Thyroid gland (tissue), 4 donors: ENCODE data around the gene MIA3. TPM values are rescaled to one million over a fixed set of nuclear protein-coding genes. Genes with fewer than 3 reads are reported as not detected.

ENCODE experiments used
- DNase-seq, 2 donors: peaks; one replicate each; pipeline ENCODE4 v3.0.0-alpha.2; 2019
- H3K27ac ChIP-seq, 3 donors: fragments of 200-600 bp; sonication (generic); 1 replicate in 2 of 3; 2 replicates in 1 of 3; pipeline ENCODE4 v1.5.1; 2016 to 2019; ENCODE audit warnings: mild to moderate bottlenecking in 1 of 3, moderate library complexity in 1 of 3
- H3K27me3 ChIP-seq: fragments of 200-600 bp; sonication (generic); one replicate; pipeline ENCODE4 v1.5.1; 2019
- H3K36me3 ChIP-seq, 2 donors: fragments of 200-600 bp; sonication (generic); one replicate each; pipeline ENCODE4 v1.5.1; 2016 to 2019
- H3K4me1 ChIP-seq, 2 donors: fragments of 200-600 bp; sonication (generic); one replicate each; pipeline ENCODE4 v1.5.1; 2017 to 2019
- H3K4me3 ChIP-seq, 3 donors: fragments of 200-600 bp; sonication (generic); replicated peaks in 1 of 3; 1 replicate in 2 of 3; 2 replicates in 1 of 3; pipeline ENCODE4 v1.5.1; 2016; ENCODE audit warnings: mild to moderate bottlenecking in 1 of 3
- H3K9me3 ChIP-seq: fragments of 200-600 bp; sonication (generic); one replicate; pipeline ENCODE4 v1.5.1; 2017
- POLR2A ChIP-seq, 2 donors: fragments of 450-650 bp; IDR thresholded peaks; one replicate each; pipeline ENCODE4 v1.6.1; 2017; ENCODE audit warnings: antibody characterized with exemption in 2 of 2, mild to moderate bottlenecking in 2 of 2, moderate library complexity in 1 of 2
- WGBS, 2 donors: methylation state at CpG; one replicate each; pipeline ENCODE4 v1.1.5; 2017; 5-methylcytosine and 5-hydroxymethylcytosine counted together
- intact Hi-C: fragments of 100-400 bp; cut with DNase I; formaldehyde crosslinking; loops from one replicate; pipeline ENCODE4 v1.15.1; 2023
- total RNA-seq, 4 donors: library from RNA; depleted of rRNA; stranded (reverse); fragments of >200 nt; gene quantifications; one replicate each; pipeline ENCODE4 v1.2.3, GENCODE V29; 2016
- TF ChIP-seq, protein P1 (sequence below), 6 experiments: fragments of 200-600 bp in 3 of 6; fragments of 450-650 bp in 3 of 6; sonication (generic) in 3 of 6; IDR thresholded peaks; one replicate each; pipeline ENCODE4 v1.5.1; 2016 to 2019; ENCODE audit warnings: antibody characterized with exemption in 6 of 6, mild to moderate bottlenecking in 2 of 6, inconsistent platforms in 1 of 6, moderate library complexity in 1 of 6

Gene MIA3
- total RNA-seq, 4 donors from 2014 or later, result 58.0 to 96.3 (median 70.0) TPM

DNA sequence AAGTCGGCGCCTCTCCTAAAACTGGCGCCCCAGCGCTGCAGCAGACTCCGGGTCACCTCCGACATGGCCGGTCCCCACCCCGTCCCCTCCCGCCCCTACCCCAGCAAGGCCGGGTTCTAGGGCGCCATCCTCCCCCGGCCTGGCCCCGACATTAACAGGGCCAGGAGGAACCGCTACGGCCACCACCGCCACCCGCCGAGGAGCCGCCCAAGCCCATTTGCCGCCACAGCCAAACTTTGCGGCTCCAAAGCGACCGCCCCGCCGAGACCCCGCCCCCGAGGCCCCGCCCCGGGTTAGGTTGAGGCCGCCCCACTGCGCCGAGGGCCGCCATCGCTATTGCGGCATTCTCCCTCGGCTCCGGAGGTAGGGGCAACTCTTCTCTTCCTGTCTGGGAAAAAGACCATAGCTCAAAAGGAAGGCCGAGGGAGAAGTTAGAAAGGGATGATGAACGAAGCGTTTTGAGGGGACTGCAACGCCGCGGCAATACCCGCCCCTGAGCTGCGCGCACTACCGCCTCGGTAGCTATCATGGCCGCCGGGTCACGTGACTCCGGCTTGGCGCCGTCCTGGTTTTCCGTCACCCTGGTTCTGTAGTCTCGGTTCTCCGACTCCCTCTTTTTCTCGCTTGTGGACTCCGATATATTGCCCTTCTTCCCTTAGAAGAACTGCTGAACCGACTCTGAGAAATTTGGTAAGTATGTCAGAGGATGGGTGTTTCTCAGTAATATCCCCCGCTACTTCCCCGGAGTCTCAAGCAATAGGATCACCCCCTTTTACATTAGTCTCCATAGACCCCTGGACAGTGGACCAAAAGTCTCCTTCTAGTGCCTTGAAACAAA, 94.6 kb downstream of the MIA3 start, which contains the start of the genes AIDA and BROX:
Gene AIDA, minus strand, starts transcription at position 239 of the 838 bp plus-strand sequence. Its CDS starts 174 bp downstream, at position 65.
Gene BROX, plus strand, starts transcription at position 312 of the 838 bp plus-strand sequence. CDS start 3,136 bp downstream, outside the sequence.
- intact Hi-C loops, result loop anchor here (5.0 kb wide), 1 partner anchor 70 kb away; no protein-coding TSS in a partner anchor
- H3K27ac ChIP-seq, result peak within 1 kb of the TSS; percentile 93 to 98 (median 96)
- no peaks in the 10 kb centered on the region for H3K27me3 ChIP-seq
- TF ChIP-seq, protein P1, sequence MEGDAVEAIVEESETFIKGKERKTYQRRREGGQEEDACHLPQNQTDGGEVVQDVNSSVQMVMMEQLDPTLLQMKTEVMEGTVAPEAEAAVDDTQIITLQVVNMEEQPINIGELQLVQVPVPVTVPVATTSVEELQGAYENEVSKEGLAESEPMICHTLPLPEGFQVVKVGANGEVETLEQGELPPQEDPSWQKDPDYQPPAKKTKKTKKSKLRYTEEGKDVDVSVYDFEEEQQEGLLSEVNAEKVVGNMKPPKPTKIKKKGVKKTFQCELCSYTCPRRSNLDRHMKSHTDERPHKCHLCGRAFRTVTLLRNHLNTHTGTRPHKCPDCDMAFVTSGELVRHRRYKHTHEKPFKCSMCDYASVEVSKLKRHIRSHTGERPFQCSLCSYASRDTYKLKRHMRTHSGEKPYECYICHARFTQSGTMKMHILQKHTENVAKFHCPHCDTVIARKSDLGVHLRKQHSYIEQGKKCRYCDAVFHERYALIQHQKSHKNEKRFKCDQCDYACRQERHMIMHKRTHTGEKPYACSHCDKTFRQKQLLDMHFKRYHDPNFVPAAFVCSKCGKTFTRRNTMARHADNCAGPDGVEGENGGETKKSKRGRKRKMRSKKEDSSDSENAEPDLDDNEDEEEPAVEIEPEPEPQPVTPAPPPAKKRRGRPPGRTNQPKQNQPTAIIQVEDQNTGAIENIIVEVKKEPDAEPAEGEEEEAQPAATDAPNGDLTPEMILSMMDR (IDR thresholded peaks at IDR 0.05), result peak in 2 of 6 experiments; percentile 20 to 28
- peak in 1 of 2 donors; percentile 74 for TF ChIP-seq POLR2A (IDR thresholded peaks at IDR 0.05)
- H3K4me1 ChIP-seq, result peaks cover 13 to 17% of the 10 kb centered on the region in 2 donors
- H3K9me3 ChIP-seq, result no peaks in the 10 kb centered on the region
- peaks cover 5 to 6% of the 10 kb centered on the region in 2 donors for H3K36me3 ChIP-seq
- DNase-seq, result peak; percentile 94 to 95
- WGBS, 2 donors, result 0 to 1% methylated on average over 27 to 38 of the region's 62 CpGs
- peak within 1 kb of the TSS; percentile 68 to 96 (median 76) for H3K4me3 ChIP-seq

DNA sequence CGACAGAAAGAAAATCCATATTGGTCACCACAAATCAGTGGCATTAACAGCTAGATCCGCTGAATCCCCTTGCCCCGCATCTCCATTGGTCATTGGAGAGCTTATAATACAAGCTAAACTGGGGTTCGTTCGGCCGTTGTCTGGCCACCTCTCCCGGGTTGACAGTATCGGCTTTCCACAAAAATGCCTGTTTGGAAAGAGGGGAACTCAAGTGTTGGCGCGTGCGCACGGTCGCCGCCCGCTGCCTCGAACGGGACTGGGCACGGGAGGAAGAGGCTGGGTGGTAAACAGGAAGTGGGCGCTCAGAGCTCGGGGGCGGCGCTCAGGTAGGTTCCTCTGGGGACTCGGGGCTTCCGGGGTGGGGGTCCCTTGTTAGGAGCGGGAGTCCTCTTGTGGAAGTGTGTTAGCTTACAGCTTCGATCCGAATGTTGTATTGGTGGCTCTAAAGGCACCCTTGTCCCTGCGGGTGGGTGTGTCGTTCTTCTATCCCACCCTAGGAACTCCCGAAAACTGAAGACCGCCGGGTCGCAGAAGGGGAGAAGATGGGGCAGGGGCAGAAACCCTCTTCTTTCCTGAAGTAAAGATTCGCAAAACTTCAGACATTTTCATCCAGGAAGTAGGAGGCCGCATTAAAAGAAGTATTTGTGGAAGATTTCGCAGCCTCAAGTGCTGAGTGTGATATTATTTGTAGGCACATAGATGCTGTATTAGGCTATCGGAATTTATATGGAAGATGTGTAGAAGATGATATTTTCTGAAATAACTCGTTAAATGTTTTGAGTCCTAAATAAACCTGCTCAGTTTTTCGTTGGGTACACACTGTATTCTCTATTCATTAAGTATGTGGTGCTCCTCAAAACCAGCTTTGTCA, 95.4 kb downstream of the MIA3 start:
- WGBS, 2 donors, result 0 to 1% methylated on average over 30 to 39 of the region's 39 CpGs
- no peaks in the 10 kb centered on the region for H3K9me3 ChIP-seq
- TF ChIP-seq, protein P1 (IDR thresholded peaks at IDR 0.05), result no peak
- peak in 1 of 2 donors; percentile 64 for TF ChIP-seq POLR2A (IDR thresholded peaks at IDR 0.05)
- peak; percentile 95 to 96 for DNase-seq
- H3K27me3 ChIP-seq, result no peaks in the 10 kb centered on the region
- intact Hi-C loops, result loop anchor here (5.0 kb wide), 1 partner anchor 71 kb away; no protein-coding TSS in a partner anchor
- H3K36me3 ChIP-seq, result peaks cover 5 to 6% of the 10 kb centered on the region in 2 donors
- peaks cover 13 to 17% of the 10 kb centered on the region in 2 donors for H3K4me1 ChIP-seq
- H3K4me3 ChIP-seq, result peak overlapping the region; percentile 68 to 96 (median 76)
- H3K27ac ChIP-seq, result peak overlapping the region; percentile 93 to 98 (median 96)

DNA sequence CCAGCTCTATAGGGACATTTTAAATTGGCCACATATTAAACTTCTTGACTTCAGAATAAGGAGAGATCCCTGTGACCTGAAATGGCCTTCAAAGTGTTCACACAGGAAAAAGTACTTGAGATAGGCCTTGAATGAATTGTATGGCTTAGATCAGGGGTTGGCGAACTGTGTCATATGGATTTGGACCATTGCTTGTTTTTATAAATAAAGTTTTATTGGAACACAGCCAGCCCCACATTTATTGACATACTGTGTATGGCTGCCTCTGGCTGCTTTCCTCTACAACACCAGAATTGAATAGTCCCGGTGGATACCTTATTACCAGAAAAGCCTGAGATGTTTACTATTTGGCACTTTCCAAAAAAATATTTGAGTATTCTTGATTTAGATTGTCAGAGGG, 98.5 kb downstream of the MIA3 start:
- H3K4me1 ChIP-seq, result peaks cover 0 to 7% of the 10 kb centered on the region in 2 donors
- H3K36me3 ChIP-seq, result peaks cover 25 to 31% of the 10 kb centered on the region in 2 donors
- intact Hi-C loops, result no loop called here
- H3K9me3 ChIP-seq, result no peaks in the 10 kb centered on the region
- TF ChIP-seq, protein P1 (IDR thresholded peaks at IDR 0.05), result no peak
- no peak for TF ChIP-seq POLR2A (IDR thresholded peaks at IDR 0.05)
- H3K27me3 ChIP-seq, result no peaks in the 10 kb centered on the region
- DNase-seq, result no peak
- 95 to 97% methylated on average over 2 of the region's 2 CpGs for WGBS, 2 donors
- no peak overlapping the region for H3K4me3 ChIP-seq
- no peak overlapping the region for H3K27ac ChIP-seq

Other genes starting within 250 kb of the MIA3 start
- 1 to 10 TPM in 3 of 4 donors, under 1 TPM in 1; 0.78 to 4.3 (median 1.9) TPM for gene HHIPL2, start 70.0 kb upstream of the MIA3 start, total RNA-seq
- gene TAF1A, start 28.2 kb upstream of the MIA3 start, total RNA-seq, result 10 to 100 TPM in 3 of 4 donors, 1 to 10 TPM in 1; 7.4 to 18.4 (median 15.0) TPM
- 10 to 100 TPM; 48.2 to 61.9 (median 52.7) TPM for gene AIDA, start 94.4 kb downstream of the MIA3 start, total RNA-seq
- 10 to 100 TPM; 48.8 to 95.3 (median 80.4) TPM for gene BROX, start 94.5 kb downstream of the MIA3 start, total RNA-seq
- under 1 TPM in 1 of 4 donors, not detected in 3; 0.33 TPM for gene FAM177B, start 119.1 kb downstream of the MIA3 start, total RNA-seq
- 10 to 100 TPM; 11.5 to 21.4 (median 15.9) TPM for gene DISP1, start 196.9 kb downstream of the MIA3 start, total RNA-seq